CD4-positive, alpha-beta T cell (primary cell): ENCODE measurements around the gene HHEX. TPM values are rescaled to one million over a fixed set of nuclear protein-coding genes. Genes with fewer than 3 reads are reported as not detected.
"Not testable (repeated sequence)": the region's sequence is repeated elsewhere in the genome, so short reads cannot be mapped to it uniquely, and the experiment has no call there.

Experiments
- ATAC-seq: fragments of 200-7000 bp; cut with Tn5 transposase; one replicate; pipeline ENCODE4 v1.10.0; 2022; ENCODE audit warnings: mild to moderate bottlenecking; ENCODE audit not compliant: poor library complexity
- CTCF ChIA-PET: fragments of 350-600 bp; sonication (Branson Sonifier 250); formaldehyde crosslinking; loops from one replicate; lab custom pipeline; 2021; ENCODE audit warnings: antibody characterized with exemption, inconsistent platforms; lab: Charles Lee
- POLR2A ChIA-PET: fragments of 350-600 bp; sonication (Branson Sonifier 250); formaldehyde crosslinking; loops from one replicate; lab custom pipeline; 2021; ENCODE audit warnings: antibody characterized with exemption, inconsistent platforms; lab: Charles Lee
- DNase-seq, 14 experiments: peaks; one replicate each; pipeline ENCODE4 v3.0.0-alpha.2; 2013 to 2020; ENCODE audit warnings: mixed read lengths in 2 of 14
- H3K27ac ChIP-seq, 2 donors: one replicate each; pipeline versions ENCODE4 v1.5.1 to v1.7.0; 2013; ENCODE audit warnings: low read length in 2 of 2, low read depth in 1 of 2, mild to moderate bottlenecking in 1 of 2
- H3K27me3 ChIP-seq, 2 experiments: 1 replicate in 1 of 2; 2 replicates in 1 of 2; pipeline versions ENCODE4 v1.6.1 to v1.7.0; 2013; ENCODE audit warnings: low read length in 2 of 2, control low read depth in 1 of 2, mild to moderate bottlenecking in 1 of 2, moderate library complexity in 1 of 2; ENCODE audit not compliant: insufficient read depth in 2 of 2, control insufficient read depth in 1 of 2
- H3K36me3 ChIP-seq: one replicate; pipeline ENCODE4 v1.6.1; 2013; ENCODE audit warnings: low read length, control low read depth; ENCODE audit not compliant: insufficient read depth
- H3K4me1 ChIP-seq: one replicate; pipeline ENCODE4 v1.6.1; 2013; ENCODE audit warnings: low read length, control low read depth; ENCODE audit not compliant: insufficient read depth
- H3K4me3 ChIP-seq: one replicate; pipeline ENCODE4 v1.5.1; 2013; ENCODE audit warnings: mild to moderate bottlenecking, low read length, moderate library complexity
- H3K9me3 ChIP-seq, 2 experiments: 1 replicate in 1 of 2; 2 replicates in 1 of 2; pipeline versions ENCODE4 v1.6.1 to v1.7.0; 2013; ENCODE audit warnings: low read length in 2 of 2, mild to moderate bottlenecking in 2 of 2, control low read depth in 1 of 2, moderate library complexity in 1 of 2; ENCODE audit not compliant: control insufficient read depth in 1 of 2, insufficient read depth in 1 of 2
- H3K27ac Mint-ChIP-seq: one replicate; pipeline ENCODE4 v1.8.0; 2020; ENCODE audit warnings: mixed read lengths
- H3K27me3 Mint-ChIP-seq: one replicate; pipeline ENCODE4 v1.8.0; 2021; ENCODE audit warnings: mixed read lengths
- H3K36me3 Mint-ChIP-seq: one replicate; pipeline ENCODE4 v1.8.0; 2021; ENCODE audit warnings: low read depth, mixed read lengths
- H3K4me1 Mint-ChIP-seq: one replicate; pipeline ENCODE4 v1.8.0; 2021; ENCODE audit warnings: low read depth, mixed read lengths
- H3K4me3 Mint-ChIP-seq: one replicate; pipeline ENCODE4 v1.8.0; 2020; ENCODE audit warnings: mild to moderate bottlenecking, mixed read lengths
- H3K9me3 Mint-ChIP-seq: one replicate; pipeline ENCODE4 v1.8.0; 2020; ENCODE audit warnings: mixed read lengths
- CTCF ChIP-seq: fragments of 200-600 bp; IDR thresholded peaks from one replicate; pipeline ENCODE4 v1.8.0; 2022; ENCODE audit warnings: antibody characterized with exemption, mild to moderate bottlenecking
- intact Hi-C, 2 experiments: fragments of 100-400 bp; cut with DNase I in 1 of 2; cut with micrococcal nuclease in 1 of 2; formaldehyde crosslinking; loops; one replicate each; pipeline versions ENCODE4 v1.15.1 to v1.9.0; 2023 to 2025; cut with DNase I, micrococcal nuclease
- total RNA-seq, 174 experiments: library from RNA in 2 of 174; stranded (reverse) in 2 of 174; gene quantifications; one replicate each; pipeline ENCODE4 v1.2.3 and lab custom pipeline; 2021 to 2026

Gene HHEX
- total RNA-seq, 2 experiments from 2014 or later = 0.96 to 1.0 TPM

- peaks cover 14% of the 10 kb centered on the region for H3K27me3 Mint-ChIP-seq
- H3K36me3 ChIP-seq = no peaks in the 10 kb centered on the region
- H3K9me3 Mint-ChIP-seq = no peaks in the 10 kb centered on the region
- no peak overlapping the region for H3K4me3 ChIP-seq
- H3K36me3 Mint-ChIP-seq = no peaks in the 10 kb centered on the region
- peaks cover 0 to 3% of the 10 kb centered on the region in 2 experiments for H3K27me3 ChIP-seq
- no peak overlapping the region for H3K27ac Mint-ChIP-seq
- intact Hi-C loops = no loop called here
- no peak for DNase-seq
- no peaks in the 10 kb centered on the region for H3K9me3 ChIP-seq
- ChIA-PET CTCF (interaction anchor here (0.7 kb wide), 1 partner anchor 34 kb away, joined by 3 read pairs; no protein-coding TSS in a partner anchor), POLR2A (no interaction called here)
- no peak for TF ChIP-seq CTCF
- no peak overlapping the region for H3K27ac ChIP-seq
- no peak for ATAC-seq
- H3K4me1 ChIP-seq = no peaks in the 10 kb centered on the region
- no peaks in the 10 kb centered on the region for H3K4me1 Mint-ChIP-seq
- H3K4me3 Mint-ChIP-seq = no peak overlapping the region
These were observed 47.7 kb downstream of the HHEX start for GRCh38 chr10:92737484-92737883.

GRCh38 chr10:92740762-92741161 is 51.0 kb downstream of the HHEX start:
- no peak for TF ChIP-seq CTCF
- no peak for ATAC-seq
- DNase-seq = no peak
- H3K4me1 ChIP-seq = no peaks in the 10 kb centered on the region
- no peak overlapping the region for H3K27ac ChIP-seq
- H3K4me1 Mint-ChIP-seq = no peaks in the 10 kb centered on the region
- no peaks in the 10 kb centered on the region for H3K9me3 ChIP-seq
- H3K27ac Mint-ChIP-seq = no peak overlapping the region
- intact Hi-C loops = no loop called here
- H3K4me3 ChIP-seq = no peak overlapping the region
- no peaks in the 10 kb centered on the region for H3K9me3 Mint-ChIP-seq
- no peaks in the 10 kb centered on the region for H3K36me3 ChIP-seq
- H3K27me3 Mint-ChIP-seq = peaks cover 9% of the 10 kb centered on the region
- H3K4me3 Mint-ChIP-seq = no peak overlapping the region
- H3K36me3 Mint-ChIP-seq = no peaks in the 10 kb centered on the region
- ChIA-PET CTCF (no interaction called here), POLR2A (no interaction called here)
- H3K27me3 ChIP-seq = peaks cover 0 to 3% of the 10 kb centered on the region in 2 experiments

- H3K9me3 Mint-ChIP-seq, DNase-seq, CTCF ChIA-PET, H3K4me3 ChIP-seq, ATAC-seq, H3K4me1 ChIP-seq, H3K27me3 Mint-ChIP-seq, H3K9me3 ChIP-seq, H3K27ac ChIP-seq, H3K27ac Mint-ChIP-seq, H3K4me1 Mint-ChIP-seq, H3K27me3 ChIP-seq, H3K36me3 Mint-ChIP-seq, H3K4me3 Mint-ChIP-seq, intact Hi-C loops, H3K36me3 ChIP-seq, POLR2A ChIA-PET: not testable (repeated sequence)
These were observed 52.0 kb downstream of the HHEX start for GRCh38 chr10:92741741-92742140.
